C4-2B (cell line): ENCODE results near the gene BAHCC1.

Source experiments
- ZFX ChIP-seq: fragments of 450-650 bp; IDR thresholded peaks from 2 replicates; pipeline ENCODE4 v1.6.1; 2017
- TF ChIP-seq, protein P1 (sequence below): fragments of 450-650 bp; conservative IDR thresholded peaks from 2 replicates; pipeline ENCODE4 v1.5.1; 2017; ENCODE audit warnings: mild to moderate bottlenecking

DNA sequence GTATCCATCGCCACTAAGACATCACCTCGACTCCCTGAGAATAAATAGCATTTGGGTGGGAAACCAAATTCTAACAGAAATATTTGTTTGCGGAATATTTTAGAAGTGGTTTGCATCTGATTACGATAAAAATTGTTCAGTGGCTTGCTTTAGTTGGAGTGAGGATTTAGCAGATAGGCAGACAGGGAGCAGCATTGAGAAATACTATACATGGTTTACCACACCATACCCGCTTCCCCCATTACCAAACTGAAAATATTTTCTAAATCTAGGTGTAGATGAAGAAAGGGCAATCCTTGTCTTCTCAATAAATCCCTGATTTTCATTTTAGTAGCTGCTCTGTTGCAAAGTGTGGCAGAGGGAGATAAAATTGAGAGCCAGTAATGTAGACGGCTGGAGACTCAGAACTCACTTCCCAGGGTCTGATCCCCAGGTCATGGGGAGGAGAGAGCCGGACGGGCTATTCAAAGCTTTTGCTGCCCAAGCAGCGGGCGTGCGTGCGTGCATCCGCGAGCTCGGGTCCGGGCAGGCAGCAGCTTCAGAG, 808 bp upstream of the BAHCC1 start:
- TF ChIP-seq, protein P1, sequence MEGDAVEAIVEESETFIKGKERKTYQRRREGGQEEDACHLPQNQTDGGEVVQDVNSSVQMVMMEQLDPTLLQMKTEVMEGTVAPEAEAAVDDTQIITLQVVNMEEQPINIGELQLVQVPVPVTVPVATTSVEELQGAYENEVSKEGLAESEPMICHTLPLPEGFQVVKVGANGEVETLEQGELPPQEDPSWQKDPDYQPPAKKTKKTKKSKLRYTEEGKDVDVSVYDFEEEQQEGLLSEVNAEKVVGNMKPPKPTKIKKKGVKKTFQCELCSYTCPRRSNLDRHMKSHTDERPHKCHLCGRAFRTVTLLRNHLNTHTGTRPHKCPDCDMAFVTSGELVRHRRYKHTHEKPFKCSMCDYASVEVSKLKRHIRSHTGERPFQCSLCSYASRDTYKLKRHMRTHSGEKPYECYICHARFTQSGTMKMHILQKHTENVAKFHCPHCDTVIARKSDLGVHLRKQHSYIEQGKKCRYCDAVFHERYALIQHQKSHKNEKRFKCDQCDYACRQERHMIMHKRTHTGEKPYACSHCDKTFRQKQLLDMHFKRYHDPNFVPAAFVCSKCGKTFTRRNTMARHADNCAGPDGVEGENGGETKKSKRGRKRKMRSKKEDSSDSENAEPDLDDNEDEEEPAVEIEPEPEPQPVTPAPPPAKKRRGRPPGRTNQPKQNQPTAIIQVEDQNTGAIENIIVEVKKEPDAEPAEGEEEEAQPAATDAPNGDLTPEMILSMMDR: no peak
- TF ChIP-seq ZFX: peak; percentile 36; the same call in 1 of the 2 replicates
